ENCODE data around the gene PLCB3. TPM values are rescaled to one million over a fixed set of nuclear protein-coding genes. Genes with fewer than 3 reads are reported as not detected.

Gene PLCB3
- total RNA-seq, 1 experiment from 2014 or later = 40.6 TPM

- intact Hi-C loops (cut with micrococcal nuclease; ENCODE audit: unreplicated experiment) = no loop called here
- Mint-ChIP-seq H3K4me3 (ENCODE audit: unreplicated experiment) (no peak overlapping the region), H3K4me1 (ENCODE audit: low read depth, unreplicated experiment) (peaks cover 16% of the 10 kb centered on the region), H3K27ac (ENCODE audit: unreplicated experiment) (no peak overlapping the region), H3K9me3 (ENCODE audit: unreplicated experiment) (no peaks in the 10 kb centered on the region), H3K27me3 (ENCODE audit: insufficient read depth, unreplicated experiment) (no peaks in the 10 kb centered on the region), H3K36me3 (ENCODE audit: insufficient read depth, unreplicated experiment) (peaks cover 76% of the 10 kb centered on the region)
- peak in 1 of 2 experiments; percentile 28 for DNase-seq
- Histone ChIP-seq H3K4me3 (ENCODE audit: low read depth, low read length) (no peak overlapping the region), H3K36me3 (ENCODE audit: control insufficient read depth, insufficient read depth, low read length) (peaks cover 4% of the 10 kb centered on the region), H3K27me3 (replicated peaks; ENCODE audit: control insufficient read depth, insufficient read depth, low read length) (no peaks in the 10 kb centered on the region), H3K9me3 (no peaks in the 10 kb centered on the region), H3K4me1 (peaks cover 7% of the 10 kb centered on the region)
- no TSS peak for BruUV-seq (replicated peaks)
- ChIA-PET POLR2A (no interaction called here), CTCF (interaction anchor here (0.5 to 1.4 kb wide), 3 partner anchors 11 to 801 kb away, joined by 3 to 13 read pairs (median 3); no protein-coding TSS in a partner anchor)
- no peak for TF ChIP-seq CTCF (IDR thresholded peaks at IDR 0.05; ENCODE audit: insufficient read depth in 1 of 2, low read depth in 1 of 2, low read length in 1 of 2, severe bottlenecking in 1 of 2, unreplicated experiment in 1 of 2)
Observed at GRCh38 chr11:64263021-64263946, 12.0 kb downstream of the PLCB3 start.

DNA sequence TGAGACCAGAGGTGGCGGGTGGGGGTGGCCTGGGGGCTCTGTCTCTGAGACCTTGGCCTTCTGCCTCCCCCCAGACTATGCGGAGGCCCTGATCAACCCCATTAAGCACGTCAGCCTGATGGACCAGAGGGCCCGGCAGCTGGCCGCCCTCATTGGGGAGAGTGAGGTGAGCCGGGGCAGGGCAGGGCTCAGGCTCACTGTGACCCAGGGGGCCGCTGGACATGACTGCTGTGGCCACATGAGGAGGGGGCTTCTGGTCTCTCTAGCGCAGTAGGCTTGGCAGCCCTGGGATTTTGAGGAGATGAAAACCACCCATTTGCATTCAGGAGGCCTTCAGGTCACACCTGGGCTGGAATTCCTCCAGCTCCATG is 12.6 kb downstream of the PLCB3 start:
- no peaks in the 10 kb centered on the region for H3K27me3 Mint-ChIP-seq (ENCODE audit: insufficient read depth, unreplicated experiment)
- Histone ChIP-seq H3K27me3 (replicated peaks; ENCODE audit: control insufficient read depth, insufficient read depth, low read length) (no peaks in the 10 kb centered on the region), H3K9me3 (no peaks in the 10 kb centered on the region), H3K36me3 (ENCODE audit: control insufficient read depth, insufficient read depth, low read length) (peaks cover 4% of the 10 kb centered on the region), H3K4me1 (peaks cover 13% of the 10 kb centered on the region), H3K4me3 (ENCODE audit: low read depth, low read length) (no peak overlapping the region)
- peaks cover 21% of the 10 kb centered on the region for H3K4me1 Mint-ChIP-seq (ENCODE audit: low read depth, unreplicated experiment)
- intact Hi-C loops (cut with micrococcal nuclease; ENCODE audit: unreplicated experiment) = no loop called here
- H3K36me3 Mint-ChIP-seq (ENCODE audit: insufficient read depth, unreplicated experiment) = peaks cover 83% of the 10 kb centered on the region
- ChIA-PET CTCF (interaction anchor here (0.5 to 1.4 kb wide), 2 partner anchors 12 to 800 kb away, joined by 3 to 13 read pairs; no protein-coding TSS in a partner anchor), POLR2A (no interaction called here)
- BruUV-seq (replicated peaks) = no TSS peak
- no peaks in the 10 kb centered on the region for H3K9me3 Mint-ChIP-seq (ENCODE audit: unreplicated experiment)
- no peak for DNase-seq
- H3K4me3 Mint-ChIP-seq (ENCODE audit: unreplicated experiment) = no peak overlapping the region
- H3K27ac Mint-ChIP-seq (ENCODE audit: unreplicated experiment) = no peak overlapping the region
- no peak for TF ChIP-seq CTCF (IDR thresholded peaks at IDR 0.05; ENCODE audit: insufficient read depth in 1 of 2, low read depth in 1 of 2, low read length in 1 of 2, severe bottlenecking in 1 of 2, unreplicated experiment in 1 of 2)

DNA sequence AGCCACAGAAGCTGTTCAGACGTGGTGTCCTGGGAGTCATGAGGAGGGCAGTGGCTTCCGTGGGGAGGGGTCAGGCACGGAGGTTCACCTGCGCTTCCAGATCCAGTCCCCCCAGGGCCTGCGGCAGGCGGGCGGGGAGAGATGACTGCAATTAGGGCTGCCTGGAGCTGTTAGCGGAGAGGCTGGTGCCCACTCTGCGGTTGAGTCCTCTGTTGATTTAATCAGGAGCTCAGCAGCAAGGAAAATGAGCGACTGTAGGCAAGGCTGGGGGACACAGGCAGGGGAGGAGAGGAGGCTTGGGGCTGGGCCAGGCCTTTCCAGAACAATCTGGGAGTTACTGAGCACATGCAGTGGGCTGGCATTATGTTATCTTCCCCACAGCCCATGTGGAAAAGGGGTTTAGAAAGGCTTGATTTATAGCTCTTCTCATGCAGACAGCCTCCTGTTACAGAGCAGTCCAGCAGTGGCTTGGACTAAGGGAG is 13.1 kb downstream of the PLCB3 start:
- H3K36me3 ChIP-seq (ENCODE audit: control insufficient read depth, insufficient read depth, low read length) = peaks cover 4% of the 10 kb centered on the region
- no TSS peak for BruUV-seq (replicated peaks)
- peaks cover 15% of the 10 kb centered on the region for H3K4me1 ChIP-seq
- H3K27me3 Mint-ChIP-seq (ENCODE audit: insufficient read depth, unreplicated experiment) = no peaks in the 10 kb centered on the region
- POLR2A ChIA-PET = no interaction called here
- no peak for TF ChIP-seq CTCF (IDR thresholded peaks at IDR 0.05; ENCODE audit: insufficient read depth in 1 of 2, low read depth in 1 of 2, low read length in 1 of 2, severe bottlenecking in 1 of 2, unreplicated experiment in 1 of 2)
- peaks cover 83% of the 10 kb centered on the region for H3K36me3 Mint-ChIP-seq (ENCODE audit: insufficient read depth, unreplicated experiment)
- no peak overlapping the region for H3K27ac Mint-ChIP-seq (ENCODE audit: unreplicated experiment)
- H3K9me3 Mint-ChIP-seq (ENCODE audit: unreplicated experiment) = no peaks in the 10 kb centered on the region
- CTCF ChIA-PET = interaction anchor here (0.8 kb wide), 1 partner anchor 12 kb away, joined by 4 read pairs; no protein-coding TSS in a partner anchor
- H3K4me3 Mint-ChIP-seq (ENCODE audit: unreplicated experiment) = no peak overlapping the region
- intact Hi-C loops (cut with micrococcal nuclease; ENCODE audit: unreplicated experiment) = no loop called here
- DNase-seq = no peak
- H3K4me1 Mint-ChIP-seq (ENCODE audit: low read depth, unreplicated experiment) = peaks cover 23% of the 10 kb centered on the region
- H3K27me3 ChIP-seq (replicated peaks; ENCODE audit: control insufficient read depth, insufficient read depth, low read length) = no peaks in the 10 kb centered on the region
- H3K9me3 ChIP-seq = no peaks in the 10 kb centered on the region
- H3K4me3 ChIP-seq (ENCODE audit: low read depth, low read length) = no peak overlapping the region
